Measurements from ENCODE around the gene CC2D2A.
A peak's percentile ranks its signal among the peaks of the same experiment; 100 is the strongest.
"Not testable (repeated sequence)": the region's sequence is repeated elsewhere in the genome, so short reads cannot be mapped to it uniquely, and the experiment has no call there.

The CC2D2A gene

GRCh38 chr4:15562623-15563022 is 92.9 kb downstream of the CC2D2A start:
- DNase-seq: no peak

GRCh38 chr4:15563871-15564270 is 94.2 kb downstream of the CC2D2A start:
- DNase-seq: no peak

GRCh38 chr4:15568821-15569220 is 99.1 kb downstream of the CC2D2A start:
- no peak for DNase-seq

- DNase-seq: no peak
These were observed 100.1 kb downstream of the CC2D2A start for GRCh38 chr4:15569746-15570145.

GRCh38 chr4:15575966-15576365 is 106.3 kb downstream of the CC2D2A start:
- DNase-seq: no peak

- no peak for DNase-seq
These were observed 107.8 kb downstream of the CC2D2A start for GRCh38 chr4:15577508-15577907.

GRCh38 chr4:15584785-15585184 is 115.1 kb downstream of the CC2D2A start:
- DNase-seq: no peak

- no peak for DNase-seq
These were observed 115.6 kb downstream of the CC2D2A start for GRCh38 chr4:15585331-15585730.

GRCh38 chr4:15586066-15586465 is 116.4 kb downstream of the CC2D2A start:
- DNase-seq: no peak

GRCh38 chr4:15587649-15588048 is 118.0 kb downstream of the CC2D2A start:
- DNase-seq: no peak

GRCh38 chr4:15592799-15593198 is 123.1 kb downstream of the CC2D2A start:
- no peak for DNase-seq

GRCh38 chr4:15598644-15599043 is 129.0 kb downstream of the CC2D2A start:
- no peak for DNase-seq

- no peak for DNase-seq
These were observed 130.5 kb downstream of the CC2D2A start for GRCh38 chr4:15600176-15600575.

- DNase-seq: no peak
These were observed 132.2 kb downstream of the CC2D2A start for GRCh38 chr4:15601862-15602261.

- no peak for DNase-seq
These were observed 135.9 kb downstream of the CC2D2A start for GRCh38 chr4:15605537-15605936.

GRCh38 chr4:15610855-15611254 is 141.2 kb downstream of the CC2D2A start:
- DNase-seq: no peak

- DNase-seq: no peak
These were observed 142.5 kb downstream of the CC2D2A start for GRCh38 chr4:15612136-15612535.

- DNase-seq: not testable (repeated sequence)
These were observed 145.2 kb downstream of the CC2D2A start for GRCh38 chr4:15614891-15615290.

GRCh38 chr4:15617407-15617806 is 147.7 kb downstream of the CC2D2A start:
- not testable (repeated sequence) for DNase-seq

GRCh38 chr4:15636818-15637217 is 167.1 kb downstream of the CC2D2A start:
- no peak for DNase-seq

- DNase-seq: no peak
These were observed 168.7 kb downstream of the CC2D2A start for GRCh38 chr4:15638418-15638817.

- no peak for DNase-seq
These were observed 178.9 kb downstream of the CC2D2A start for GRCh38 chr4:15648600-15648999.

GRCh38 chr4:15649914-15650545 is 180.3 kb downstream of the CC2D2A start:
- peak; percentile 33 for DNase-seq

Data from NCI-H510A treated with DMSO at 0.1 percent for 48 hours (cell line).